ENCODE measurements around the gene ATXN7. TPM values are rescaled to one million over a fixed set of nuclear protein-coding genes. Genes with fewer than 3 reads are reported as not detected.
A peak's percentile ranks its signal among the peaks of the same experiment; 100 is the strongest.

ATXN7 gene
- total and polyA plus RNA-seq, 2 donors (not counting 1 experiment from before 2014, with no cell fraction given) = 6.3 to 11.1 TPM

DNA sequence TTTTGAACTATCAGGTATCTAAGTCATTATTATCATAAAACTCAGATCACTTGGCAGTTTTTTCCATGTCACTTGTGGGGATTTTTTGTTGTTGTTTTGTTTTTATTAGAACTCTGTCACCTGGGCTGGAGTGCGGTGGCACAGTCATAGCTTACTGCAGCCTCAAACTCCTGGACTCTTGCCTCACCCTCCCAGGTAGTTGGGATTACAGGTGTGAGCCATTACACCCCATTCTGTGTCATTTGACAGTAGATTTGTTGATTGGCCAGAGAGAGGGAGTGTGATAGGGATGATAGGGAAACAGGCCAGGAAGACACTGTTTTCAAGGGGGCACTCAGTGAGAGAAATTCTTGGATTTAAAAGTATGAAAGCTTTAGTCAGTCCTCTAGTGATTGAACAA, 103.2 kb downstream of the ATXN7 start:
- peaks cover 23% of the 10 kb centered on the region for H3K79me2 ChIP-seq (ENCODE audit: control insufficient read depth, insufficient read depth, low read length)
- no peak overlapping the region for H3K9ac ChIP-seq (ENCODE audit: insufficient read depth, low read length)
- H3K27me3 ChIP-seq (ENCODE audit: control insufficient read depth, insufficient read depth, low read length) = no peaks in the 10 kb centered on the region
- TF ChIP-seq EZH2 (IDR thresholded peaks at IDR 0.05; ENCODE audit: low read length, missing control alignments) = no peak
- TF ChIP-seq, protein P1, sequence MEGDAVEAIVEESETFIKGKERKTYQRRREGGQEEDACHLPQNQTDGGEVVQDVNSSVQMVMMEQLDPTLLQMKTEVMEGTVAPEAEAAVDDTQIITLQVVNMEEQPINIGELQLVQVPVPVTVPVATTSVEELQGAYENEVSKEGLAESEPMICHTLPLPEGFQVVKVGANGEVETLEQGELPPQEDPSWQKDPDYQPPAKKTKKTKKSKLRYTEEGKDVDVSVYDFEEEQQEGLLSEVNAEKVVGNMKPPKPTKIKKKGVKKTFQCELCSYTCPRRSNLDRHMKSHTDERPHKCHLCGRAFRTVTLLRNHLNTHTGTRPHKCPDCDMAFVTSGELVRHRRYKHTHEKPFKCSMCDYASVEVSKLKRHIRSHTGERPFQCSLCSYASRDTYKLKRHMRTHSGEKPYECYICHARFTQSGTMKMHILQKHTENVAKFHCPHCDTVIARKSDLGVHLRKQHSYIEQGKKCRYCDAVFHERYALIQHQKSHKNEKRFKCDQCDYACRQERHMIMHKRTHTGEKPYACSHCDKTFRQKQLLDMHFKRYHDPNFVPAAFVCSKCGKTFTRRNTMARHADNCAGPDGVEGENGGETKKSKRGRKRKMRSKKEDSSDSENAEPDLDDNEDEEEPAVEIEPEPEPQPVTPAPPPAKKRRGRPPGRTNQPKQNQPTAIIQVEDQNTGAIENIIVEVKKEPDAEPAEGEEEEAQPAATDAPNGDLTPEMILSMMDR (conservative IDR thresholded peaks at IDR 0.05 in 1 of 2, IDR thresholded peaks at IDR 0.05 in 1 of 2; ENCODE audit: low read depth in 1 of 2, low read length in 2 of 2) = no peak
- H3K36me3 ChIP-seq (ENCODE audit: control insufficient read depth, insufficient read depth, low read length) = no peaks in the 10 kb centered on the region
- H3K4me3 ChIP-seq (replicated peaks in 1 of 4; ENCODE audit: control extremely low read depth in 1 of 4, insufficient read depth in 1 of 4, low read depth in 3 of 4, low read length in 4 of 4) = no peak overlapping the region
- peaks cover 28% of the 10 kb centered on the region for H3K4me1 ChIP-seq (ENCODE audit: control insufficient read depth, extremely low read depth, insufficient read depth, low read length)
- no peaks in the 10 kb centered on the region for H3K9me3 ChIP-seq (ENCODE audit: control insufficient read depth, insufficient read depth, low read depth, low read length)
- H4K20me1 ChIP-seq (ENCODE audit: control insufficient read depth, extremely low read depth, insufficient read depth, low read length) = no peaks in the 10 kb centered on the region
- H3K27ac ChIP-seq (ENCODE audit: insufficient read depth, low read length) = no peak overlapping the region
- no peak for DNase-seq (ENCODE audit: low read depth in 2 of 2)
- no peak overlapping the region for H3K4me2 ChIP-seq (ENCODE audit: extremely low read depth, insufficient read depth, low read length)
- no peak overlapping the region for H2AFZ ChIP-seq (ENCODE audit: low read length)

DNA sequence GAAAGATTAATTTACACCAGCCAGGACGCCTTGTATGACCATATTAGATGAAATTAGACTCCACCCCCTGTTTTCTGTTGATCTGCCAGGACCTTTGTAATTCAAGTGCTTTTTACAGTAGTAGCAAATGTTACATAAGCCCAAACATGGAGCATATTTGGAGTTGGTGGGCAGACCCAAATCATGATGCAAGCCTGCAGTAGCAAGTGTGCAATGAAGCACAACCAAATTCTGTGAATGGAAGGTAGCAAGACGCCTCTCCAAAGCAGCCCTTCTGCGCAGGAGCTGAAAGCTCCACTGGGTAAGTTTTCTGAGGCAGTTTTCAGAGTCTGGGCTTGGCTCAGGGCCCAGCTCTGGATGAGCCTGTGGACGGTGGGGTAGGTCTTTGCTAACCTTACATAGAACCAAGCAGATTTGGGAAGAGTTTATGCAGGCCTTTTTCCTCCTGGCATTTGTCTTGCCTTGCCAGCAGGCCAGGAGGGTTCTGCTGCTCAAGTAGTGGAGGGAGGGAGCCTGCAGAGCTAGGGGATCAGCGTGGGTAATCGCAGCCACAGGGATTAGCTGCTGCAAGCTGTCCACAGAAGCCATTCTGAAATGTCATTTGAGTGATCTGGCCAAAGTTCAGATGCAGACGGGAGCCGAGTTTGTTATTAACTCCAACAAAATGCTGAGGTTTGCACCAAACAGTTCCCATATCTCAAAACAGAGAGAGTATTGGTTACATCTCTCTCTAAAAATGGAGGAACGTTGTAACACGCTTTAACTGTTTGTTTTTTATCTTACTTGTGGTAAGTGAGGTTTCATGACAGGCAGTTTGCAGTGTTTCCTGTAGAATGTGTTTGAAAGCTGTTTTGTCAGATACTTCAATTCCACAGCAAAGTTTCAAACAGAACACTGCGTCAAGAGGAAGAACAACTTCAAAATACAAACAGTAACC, 104.3 kb downstream of the ATXN7 start:
- Histone ChIP-seq H3K27me3 (ENCODE audit: control insufficient read depth, insufficient read depth, low read length) (no peaks in the 10 kb centered on the region), H3K4me2 (ENCODE audit: extremely low read depth, insufficient read depth, low read length) (peak overlapping the region; percentile 79), H3K4me1 (ENCODE audit: control insufficient read depth, extremely low read depth, insufficient read depth, low read length) (peaks cover 36% of the 10 kb centered on the region), H3K36me3 (ENCODE audit: control insufficient read depth, insufficient read depth, low read length) (no peaks in the 10 kb centered on the region), H3K9me3 (ENCODE audit: control insufficient read depth, insufficient read depth, low read depth, low read length) (no peaks in the 10 kb centered on the region), H2AFZ (ENCODE audit: low read length) (no peak overlapping the region), H3K79me2 (ENCODE audit: control insufficient read depth, insufficient read depth, low read length) (peaks cover 27% of the 10 kb centered on the region), H3K27ac (ENCODE audit: insufficient read depth, low read length) (peak overlapping the region; percentile 43), H3K4me3 (replicated peaks in 1 of 4; ENCODE audit: control extremely low read depth in 1 of 4, insufficient read depth in 1 of 4, low read depth in 3 of 4, low read length in 4 of 4) (peak overlapping the region; percentile 14 to 31 (median 23)), H4K20me1 (ENCODE audit: control insufficient read depth, extremely low read depth, insufficient read depth, low read length) (no peaks in the 10 kb centered on the region), H3K9ac (ENCODE audit: insufficient read depth, low read length) (no peak overlapping the region)
- DNase-seq (ENCODE audit: low read depth in 2 of 2) = peak; percentile 81 to 82
- TF ChIP-seq, protein P1 (conservative IDR thresholded peaks at IDR 0.05 in 1 of 2, IDR thresholded peaks at IDR 0.05 in 1 of 2; ENCODE audit: low read depth in 1 of 2, low read length in 2 of 2) = no peak

DNA sequence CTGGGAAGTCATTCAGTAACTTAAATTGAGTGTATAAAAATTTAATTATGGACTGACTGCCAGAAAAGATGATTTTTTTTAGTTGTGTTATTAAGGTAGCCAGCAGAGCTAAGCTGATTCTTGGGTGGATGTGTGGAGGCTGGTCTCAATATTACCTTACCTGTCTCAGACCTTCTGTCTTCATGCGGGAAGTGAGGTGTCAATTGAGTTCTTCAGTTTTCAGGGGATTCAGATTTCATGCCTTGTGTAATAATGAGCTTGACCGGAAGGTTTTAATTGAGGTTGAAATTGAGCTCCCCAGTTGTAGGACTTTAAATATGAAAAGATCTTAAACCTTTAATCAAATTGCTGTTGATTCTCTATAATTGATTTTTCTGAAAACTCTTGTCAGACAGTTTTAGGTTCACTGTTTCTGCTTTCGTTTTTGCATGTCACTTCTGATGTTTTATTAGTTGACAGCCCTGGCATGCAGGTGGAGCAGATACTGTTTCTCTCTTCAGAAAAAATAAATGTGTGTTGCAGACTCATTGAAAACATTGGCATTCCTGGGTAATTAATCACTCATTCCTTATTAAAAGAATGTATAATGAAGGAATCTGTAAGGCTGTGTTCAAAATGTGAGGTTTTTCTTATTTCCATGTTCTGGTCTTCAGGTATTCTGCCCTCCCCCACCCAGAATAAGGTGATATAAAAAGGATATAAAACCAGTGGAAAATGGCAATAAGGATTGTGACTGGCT, 105.1 kb downstream of the ATXN7 start:
- peak overlapping the region; percentile 79 for H3K4me2 ChIP-seq (ENCODE audit: extremely low read depth, insufficient read depth, low read length)
- H4K20me1 ChIP-seq (ENCODE audit: control insufficient read depth, extremely low read depth, insufficient read depth, low read length) = no peaks in the 10 kb centered on the region
- H3K79me2 ChIP-seq (ENCODE audit: control insufficient read depth, insufficient read depth, low read length) = peaks cover 34% of the 10 kb centered on the region

More for the DNA sequence above, 105.1 kb downstream of the ATXN7 start:
- no peak overlapping the region for H3K9ac ChIP-seq (ENCODE audit: insufficient read depth, low read length)
- peaks cover 38% of the 10 kb centered on the region for H3K4me1 ChIP-seq (ENCODE audit: control insufficient read depth, extremely low read depth, insufficient read depth, low read length)
- H2AFZ ChIP-seq (ENCODE audit: low read length) = no peak overlapping the region
- H3K27ac ChIP-seq (ENCODE audit: insufficient read depth, low read length) = peak overlapping the region; percentile 43
- DNase-seq (ENCODE audit: low read depth in 2 of 2) = peak in 1 of 2 donors; percentile 63
- H3K9me3 ChIP-seq (ENCODE audit: control insufficient read depth, insufficient read depth, low read depth, low read length) = no peaks in the 10 kb centered on the region
- no peaks in the 10 kb centered on the region for H3K36me3 ChIP-seq (ENCODE audit: control insufficient read depth, insufficient read depth, low read length)
- TF ChIP-seq, protein P1 (conservative IDR thresholded peaks at IDR 0.05 in 1 of 2, IDR thresholded peaks at IDR 0.05 in 1 of 2; ENCODE audit: low read depth in 1 of 2, low read length in 2 of 2) = no peak
- TF ChIP-seq EZH2 (IDR thresholded peaks at IDR 0.05; ENCODE audit: low read length, missing control alignments) = no peak
- peak overlapping the region in 2 of 4 experiments; percentile 29 to 31 for H3K4me3 ChIP-seq (replicated peaks in 1 of 4; ENCODE audit: control extremely low read depth in 1 of 4, insufficient read depth in 1 of 4, low read depth in 3 of 4, low read length in 4 of 4)
- H3K27me3 ChIP-seq (ENCODE audit: control insufficient read depth, insufficient read depth, low read length) = no peaks in the 10 kb centered on the region

Measured in fibroblast of lung (primary cell).